Measurements from ENCODE around the gene DNAH9. TPM values are rescaled to one million over a fixed set of nuclear protein-coding genes. Genes with fewer than 3 reads are reported as not detected.

Gene DNAH9
- total RNA-seq, 1 experiment from 2014 or later, result not detected

GRCh38 chr17:11852912-11853311, 254.6 kb downstream of the DNAH9 start:
- TF ChIP-seq, protein P1, sequence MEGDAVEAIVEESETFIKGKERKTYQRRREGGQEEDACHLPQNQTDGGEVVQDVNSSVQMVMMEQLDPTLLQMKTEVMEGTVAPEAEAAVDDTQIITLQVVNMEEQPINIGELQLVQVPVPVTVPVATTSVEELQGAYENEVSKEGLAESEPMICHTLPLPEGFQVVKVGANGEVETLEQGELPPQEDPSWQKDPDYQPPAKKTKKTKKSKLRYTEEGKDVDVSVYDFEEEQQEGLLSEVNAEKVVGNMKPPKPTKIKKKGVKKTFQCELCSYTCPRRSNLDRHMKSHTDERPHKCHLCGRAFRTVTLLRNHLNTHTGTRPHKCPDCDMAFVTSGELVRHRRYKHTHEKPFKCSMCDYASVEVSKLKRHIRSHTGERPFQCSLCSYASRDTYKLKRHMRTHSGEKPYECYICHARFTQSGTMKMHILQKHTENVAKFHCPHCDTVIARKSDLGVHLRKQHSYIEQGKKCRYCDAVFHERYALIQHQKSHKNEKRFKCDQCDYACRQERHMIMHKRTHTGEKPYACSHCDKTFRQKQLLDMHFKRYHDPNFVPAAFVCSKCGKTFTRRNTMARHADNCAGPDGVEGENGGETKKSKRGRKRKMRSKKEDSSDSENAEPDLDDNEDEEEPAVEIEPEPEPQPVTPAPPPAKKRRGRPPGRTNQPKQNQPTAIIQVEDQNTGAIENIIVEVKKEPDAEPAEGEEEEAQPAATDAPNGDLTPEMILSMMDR (IDR thresholded peaks at IDR 0.05; ENCODE audit: insufficient read depth in 1 of 2, low read depth in 1 of 2, low read length in 1 of 2, severe bottlenecking in 1 of 2, unreplicated experiment in 1 of 2), result no peak
- no peak overlapping the region for H3K27ac Mint-ChIP-seq (ENCODE audit: unreplicated experiment)
- no peaks in the 10 kb centered on the region for H3K9me3 ChIP-seq
- no peaks in the 10 kb centered on the region for H3K36me3 Mint-ChIP-seq (ENCODE audit: insufficient read depth, unreplicated experiment)
- no peak overlapping the region for H3K4me3 ChIP-seq (ENCODE audit: low read depth, low read length)
- no peaks in the 10 kb centered on the region for H3K9me3 Mint-ChIP-seq (ENCODE audit: unreplicated experiment)
- BruUV-seq (replicated peaks), result no TSS peak
- no peaks in the 10 kb centered on the region for H3K36me3 ChIP-seq (ENCODE audit: control insufficient read depth, insufficient read depth, low read length)
- H3K27me3 ChIP-seq (replicated peaks; ENCODE audit: control insufficient read depth, insufficient read depth, low read length), result no peaks in the 10 kb centered on the region
- intact Hi-C loops (cut with micrococcal nuclease; ENCODE audit: unreplicated experiment), result no loop called here
- CTCF ChIA-PET, result no interaction called here
- no peak overlapping the region for H3K4me3 Mint-ChIP-seq (ENCODE audit: unreplicated experiment)
- POLR2A ChIA-PET, result no interaction called here
- no peaks in the 10 kb centered on the region for H3K27me3 Mint-ChIP-seq (ENCODE audit: insufficient read depth, unreplicated experiment)
- no peak for DNase-seq
- H3K4me1 ChIP-seq, result no peaks in the 10 kb centered on the region
- peaks cover 7% of the 10 kb centered on the region for H3K4me1 Mint-ChIP-seq (ENCODE audit: low read depth, unreplicated experiment)

DNA sequence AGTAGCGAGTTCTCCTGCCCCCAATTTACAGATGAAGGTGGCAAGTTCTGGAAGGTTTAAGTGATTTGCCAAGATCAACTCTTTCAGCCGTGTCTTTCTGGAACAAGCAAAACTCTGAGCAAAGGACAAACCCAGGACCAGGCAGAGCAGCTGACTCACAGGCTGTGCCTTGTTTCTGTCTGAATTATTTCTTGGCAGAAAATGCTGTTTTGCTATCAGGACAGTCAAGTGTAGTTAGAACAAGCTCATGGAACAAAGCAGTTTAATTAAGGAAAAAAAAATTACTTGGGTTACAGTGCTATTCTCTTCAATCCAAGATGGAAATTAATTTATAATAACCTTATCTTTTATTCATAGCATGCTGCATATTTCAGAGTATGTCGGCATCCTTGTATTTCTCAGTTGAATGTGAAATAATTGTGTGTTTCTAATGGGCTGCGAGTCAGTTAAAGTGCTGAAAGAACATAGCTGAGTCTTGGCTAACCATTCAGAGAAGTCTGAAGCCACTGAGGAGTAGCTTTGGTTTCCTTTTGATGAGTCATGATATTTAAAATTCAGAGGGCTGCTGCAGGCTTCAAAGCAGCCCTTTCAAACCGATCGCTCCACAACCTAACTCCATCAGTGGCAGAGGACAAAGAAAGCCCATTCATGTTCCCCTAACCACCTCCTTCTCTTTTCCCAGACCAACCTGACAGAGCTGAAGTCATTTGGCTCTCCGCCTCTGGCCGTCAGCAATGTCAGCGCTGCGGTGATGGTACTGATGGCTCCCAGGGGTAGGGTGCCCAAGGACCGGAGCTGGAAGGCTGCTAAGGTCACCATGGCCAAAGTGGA, 255.3 kb downstream of the DNAH9 start:
- TF ChIP-seq, protein P1 (IDR thresholded peaks at IDR 0.05; ENCODE audit: insufficient read depth in 1 of 2, low read depth in 1 of 2, low read length in 1 of 2, severe bottlenecking in 1 of 2, unreplicated experiment in 1 of 2), result no peak
- no TSS peak for BruUV-seq (replicated peaks)
- no peaks in the 10 kb centered on the region for H3K27me3 Mint-ChIP-seq (ENCODE audit: insufficient read depth, unreplicated experiment)
- no peaks in the 10 kb centered on the region for H3K36me3 ChIP-seq (ENCODE audit: control insufficient read depth, insufficient read depth, low read length)
- H3K9me3 ChIP-seq, result no peaks in the 10 kb centered on the region
- no peak overlapping the region for H3K4me3 ChIP-seq (ENCODE audit: low read depth, low read length)
- intact Hi-C loops (cut with micrococcal nuclease; ENCODE audit: unreplicated experiment), result no loop called here
- H3K9me3 Mint-ChIP-seq (ENCODE audit: unreplicated experiment), result no peaks in the 10 kb centered on the region
- no peaks in the 10 kb centered on the region for H3K4me1 ChIP-seq
- CTCF ChIA-PET, result no interaction called here
- POLR2A ChIA-PET, result no interaction called here
- no peaks in the 10 kb centered on the region for H3K27me3 ChIP-seq (replicated peaks; ENCODE audit: control insufficient read depth, insufficient read depth, low read length)
- no peaks in the 10 kb centered on the region for H3K36me3 Mint-ChIP-seq (ENCODE audit: insufficient read depth, unreplicated experiment)
- no peak overlapping the region for H3K4me3 Mint-ChIP-seq (ENCODE audit: unreplicated experiment)
- H3K4me1 Mint-ChIP-seq (ENCODE audit: low read depth, unreplicated experiment), result peaks cover 7% of the 10 kb centered on the region
- no peak overlapping the region for H3K27ac Mint-ChIP-seq (ENCODE audit: unreplicated experiment)
- DNase-seq, result no peak

- H3K27ac Mint-ChIP-seq (ENCODE audit: unreplicated experiment), result no peak overlapping the region
- CTCF ChIA-PET, result no interaction called here
Measured at GRCh38 chr17:11855306-11855705, 257.0 kb downstream of the DNAH9 start.

More at GRCh38 chr17:11855306-11855705, 257.0 kb downstream of the DNAH9 start:
- TF ChIP-seq, protein P1 (IDR thresholded peaks at IDR 0.05; ENCODE audit: insufficient read depth in 1 of 2, low read depth in 1 of 2, low read length in 1 of 2, severe bottlenecking in 1 of 2, unreplicated experiment in 1 of 2), result no peak
- DNase-seq, result no peak
- Histone ChIP-seq H3K4me1 (no peaks in the 10 kb centered on the region), H3K36me3 (ENCODE audit: control insufficient read depth, insufficient read depth, low read length) (no peaks in the 10 kb centered on the region), H3K4me3 (ENCODE audit: low read depth, low read length) (no peak overlapping the region), H3K27me3 (replicated peaks; ENCODE audit: control insufficient read depth, insufficient read depth, low read length) (no peaks in the 10 kb centered on the region), H3K9me3 (no peaks in the 10 kb centered on the region)
- POLR2A ChIA-PET, result no interaction called here
- intact Hi-C loops (cut with micrococcal nuclease; ENCODE audit: unreplicated experiment), result no loop called here
- H3K36me3 Mint-ChIP-seq (ENCODE audit: insufficient read depth, unreplicated experiment), result no peaks in the 10 kb centered on the region
- no peaks in the 10 kb centered on the region for H3K4me1 Mint-ChIP-seq (ENCODE audit: low read depth, unreplicated experiment)
- no peaks in the 10 kb centered on the region for H3K27me3 Mint-ChIP-seq (ENCODE audit: insufficient read depth, unreplicated experiment)
- H3K4me3 Mint-ChIP-seq (ENCODE audit: unreplicated experiment), result no peak overlapping the region
- BruUV-seq (replicated peaks), result no TSS peak
- H3K9me3 Mint-ChIP-seq (ENCODE audit: unreplicated experiment), result no peaks in the 10 kb centered on the region
